Measurements from ENCODE around the gene GDF7.

The GDF7 gene

DNA sequence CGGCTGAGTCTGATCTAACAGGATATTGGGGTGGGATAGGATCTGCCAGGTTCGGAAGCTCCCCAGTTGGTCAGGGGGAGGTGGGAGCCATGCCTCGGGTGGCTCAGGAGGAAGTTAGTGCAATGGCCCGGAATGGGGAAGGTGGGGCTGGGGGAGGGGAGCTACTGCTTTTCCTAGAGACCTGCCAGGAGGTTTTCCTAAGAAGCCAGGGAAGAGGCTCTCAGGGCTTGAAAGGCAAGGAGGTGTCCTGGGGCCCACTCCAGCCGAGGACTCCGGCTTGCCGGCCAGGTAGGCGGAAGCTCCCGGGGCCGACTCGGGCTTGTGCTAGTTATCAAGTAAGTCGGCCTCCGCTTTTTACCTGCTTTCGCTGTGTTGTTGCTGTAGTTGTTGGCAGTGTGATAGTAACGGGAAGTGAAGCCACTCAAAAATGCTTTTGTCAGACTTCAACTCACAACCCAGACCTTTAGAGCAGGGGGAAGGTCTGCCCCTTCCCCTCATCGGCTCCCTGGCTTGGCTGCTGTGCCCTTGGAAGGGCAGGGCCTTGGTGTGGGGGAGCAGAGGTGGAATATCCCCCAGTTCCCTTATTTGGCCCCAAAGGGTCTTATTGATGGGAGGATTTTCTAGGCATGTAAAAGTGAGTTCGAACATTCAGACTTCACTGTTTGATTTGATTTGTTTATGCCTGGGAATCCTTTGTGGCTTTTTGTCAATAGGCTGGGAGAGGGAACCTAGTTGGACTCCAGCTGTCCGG, 5.4 kb downstream of the GDF7 start:
- no peak overlapping the region for H3K4me3 ChIP-seq (ENCODE audit: low read depth, low read length)

DNA sequence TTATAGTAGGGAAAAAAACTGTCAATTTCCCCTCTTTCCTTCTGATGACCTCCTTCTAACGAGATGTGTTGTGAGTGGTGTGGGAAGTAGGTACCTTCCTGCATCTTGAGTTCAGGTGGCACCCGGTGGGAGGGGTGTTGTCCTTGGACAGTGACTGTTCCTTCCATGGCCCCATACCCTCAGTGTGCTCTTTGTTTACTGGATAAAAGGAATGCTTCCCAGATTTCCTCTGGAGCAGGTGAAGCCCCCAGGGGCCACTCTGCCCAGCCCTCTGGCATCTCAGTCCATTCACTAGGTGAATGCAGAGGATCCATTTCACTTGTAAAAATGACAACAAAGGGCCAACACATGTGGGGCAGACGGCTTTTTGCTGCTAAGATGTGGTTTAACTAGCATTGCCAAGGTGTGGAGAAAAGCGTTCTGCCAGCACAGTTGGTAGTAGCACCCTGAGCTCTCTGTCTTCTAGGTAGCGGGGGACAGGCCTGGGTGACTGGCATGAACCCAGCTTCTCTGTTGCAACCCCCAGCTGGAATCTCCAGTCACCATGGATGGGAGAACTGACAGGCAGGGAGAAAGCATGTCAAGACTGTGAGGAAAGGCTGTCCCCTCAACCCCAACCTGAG, 6.9 kb downstream of the GDF7 start:
- H3K4me3 ChIP-seq (ENCODE audit: low read depth, low read length), result no peak overlapping the region

DNA sequence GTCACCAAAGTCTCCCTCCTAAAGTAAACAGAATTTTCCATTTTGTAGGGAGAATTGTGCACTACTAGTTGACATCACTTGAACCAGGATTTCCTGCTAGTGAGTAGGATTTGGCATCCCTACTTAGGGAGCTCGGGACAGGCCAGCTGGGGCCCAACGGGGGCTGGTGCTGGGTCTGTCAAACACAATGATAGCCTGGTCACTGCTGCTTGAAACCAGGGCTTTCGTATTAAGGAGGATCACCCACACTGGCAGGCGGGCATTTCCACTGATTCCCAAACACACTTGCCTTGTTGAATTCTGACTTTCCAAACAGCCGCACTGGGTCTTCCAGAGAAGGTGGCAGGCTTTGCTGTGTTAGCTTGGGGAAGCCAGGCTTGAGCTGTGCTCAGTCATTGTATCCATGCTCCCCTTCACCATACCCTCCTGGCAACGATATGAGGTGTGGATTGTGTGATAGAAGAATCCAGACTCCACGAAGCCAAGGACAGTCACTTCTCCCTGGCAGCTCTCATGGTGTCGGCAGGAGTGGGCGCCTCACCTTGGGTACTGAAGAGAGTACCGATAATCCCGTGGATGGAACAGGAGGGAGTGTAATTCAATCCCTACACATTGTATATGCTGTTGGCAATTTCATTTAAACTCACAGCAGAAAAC, 7.5 kb downstream of the GDF7 start:
- no peak overlapping the region for H3K4me3 ChIP-seq (ENCODE audit: low read depth, low read length)

DNA sequence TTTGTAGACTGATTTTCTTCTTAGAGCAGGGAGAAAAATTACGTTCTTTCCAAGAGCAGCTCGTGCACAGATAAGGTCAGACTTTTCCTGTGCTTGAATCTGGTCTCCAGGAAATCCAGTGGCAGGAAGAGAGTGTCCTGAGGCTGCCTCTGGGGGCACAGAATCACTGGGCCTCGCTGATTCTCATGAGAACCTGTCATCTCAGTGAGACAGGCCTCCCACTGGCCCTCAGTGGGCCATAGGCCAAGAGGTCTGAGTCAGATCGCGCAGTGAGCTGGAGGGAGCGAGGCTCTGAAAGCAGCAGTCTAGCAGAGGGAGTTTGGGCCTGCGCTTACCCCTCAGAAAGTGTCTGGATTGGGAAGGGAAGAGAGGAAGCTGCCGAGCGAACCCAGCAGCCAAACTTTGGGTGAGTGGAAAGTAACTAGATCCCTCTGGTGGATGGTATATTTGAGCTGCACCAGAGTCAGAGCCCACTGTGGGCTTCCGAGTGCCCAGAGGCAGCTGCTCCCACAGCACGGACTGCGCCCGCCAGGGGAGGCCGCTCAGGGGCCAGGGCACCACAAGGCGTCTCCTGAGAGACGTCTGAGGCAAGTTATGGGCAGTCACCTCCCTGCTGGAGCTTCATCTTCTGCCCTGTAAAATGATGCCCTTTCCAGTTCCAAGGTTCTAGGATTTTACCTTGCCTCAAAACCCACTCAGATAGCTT, 8.2 kb downstream of the GDF7 start:
- no peak overlapping the region for H3K4me3 ChIP-seq (ENCODE audit: low read depth, low read length)

DNA sequence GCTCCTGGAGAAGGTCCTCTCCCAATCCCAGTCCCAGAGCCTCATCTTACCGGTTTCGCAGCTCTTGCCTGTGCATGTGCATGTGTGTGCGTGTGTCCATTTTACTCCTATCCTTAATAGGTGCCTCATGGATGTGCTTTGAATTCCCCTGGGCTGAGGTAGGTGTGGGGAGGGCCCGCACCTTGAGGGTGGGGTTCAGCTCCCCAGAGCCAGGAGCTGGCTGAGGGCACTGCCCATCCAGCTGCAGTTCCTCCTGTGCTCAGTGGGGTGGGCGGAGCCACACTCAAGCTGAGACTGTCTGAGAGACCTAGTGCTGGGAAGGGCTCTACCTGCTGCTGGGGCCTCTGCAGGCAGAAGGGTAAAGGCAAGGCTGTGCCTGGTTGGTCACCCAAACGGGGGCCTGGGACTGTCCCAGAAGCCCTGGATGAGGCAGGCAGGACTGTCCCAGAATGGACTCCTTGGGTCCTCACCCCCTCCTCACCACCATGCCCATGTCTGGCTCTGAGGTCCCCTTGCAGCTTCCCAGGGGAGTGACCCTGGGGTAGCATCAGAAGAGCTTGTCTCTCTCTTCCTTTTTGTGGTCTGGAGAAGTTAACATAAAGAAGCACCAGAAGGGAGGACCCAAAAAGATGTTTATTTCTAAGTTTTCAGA, 8.9 kb downstream of the GDF7 start:
- no peak overlapping the region for H3K4me3 ChIP-seq (ENCODE audit: low read depth, low read length)

DNA sequence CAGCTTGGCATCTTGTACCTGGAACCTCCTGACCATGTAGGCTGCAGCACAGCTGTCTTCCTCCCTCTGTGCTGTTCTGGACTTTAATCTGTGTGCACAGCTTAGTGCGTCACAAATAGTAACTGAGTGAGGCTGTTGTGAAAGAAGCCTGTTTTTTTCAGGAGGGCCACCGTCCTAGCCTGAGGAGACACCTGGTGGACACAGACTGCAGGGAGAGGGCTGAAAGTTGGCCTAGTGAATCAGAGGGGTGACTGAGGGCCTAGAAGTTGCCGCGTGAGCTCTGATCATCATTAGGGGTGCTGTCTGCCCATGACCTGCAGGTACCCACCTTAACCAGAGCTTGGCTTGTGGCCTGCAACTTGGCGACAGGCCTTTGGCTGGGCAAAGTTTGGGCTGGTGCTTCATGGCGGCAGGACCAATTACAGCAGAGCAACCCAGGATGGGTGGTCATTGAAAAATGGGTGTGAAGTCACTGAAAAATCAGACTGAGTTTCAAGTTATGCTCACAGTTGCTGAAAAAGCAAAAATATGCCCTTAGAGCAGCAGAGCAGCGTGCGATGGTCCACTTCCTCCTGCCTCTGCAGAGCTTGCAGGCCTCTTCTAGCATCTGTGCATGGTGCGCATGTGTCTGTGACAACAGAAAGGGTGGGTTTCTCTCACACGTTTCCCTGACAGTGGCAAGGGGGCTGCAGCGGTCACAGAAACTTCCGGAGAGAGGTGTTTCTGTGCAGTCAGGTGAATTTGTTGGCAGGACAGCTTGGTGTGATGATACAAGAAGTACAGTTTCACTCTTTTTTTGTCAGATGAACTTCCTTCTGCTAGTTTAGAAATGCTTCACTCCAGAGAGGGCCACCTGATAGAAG, 9.6 kb downstream of the GDF7 start:
- no peak overlapping the region for H3K4me3 ChIP-seq (ENCODE audit: low read depth, low read length)

DNA sequence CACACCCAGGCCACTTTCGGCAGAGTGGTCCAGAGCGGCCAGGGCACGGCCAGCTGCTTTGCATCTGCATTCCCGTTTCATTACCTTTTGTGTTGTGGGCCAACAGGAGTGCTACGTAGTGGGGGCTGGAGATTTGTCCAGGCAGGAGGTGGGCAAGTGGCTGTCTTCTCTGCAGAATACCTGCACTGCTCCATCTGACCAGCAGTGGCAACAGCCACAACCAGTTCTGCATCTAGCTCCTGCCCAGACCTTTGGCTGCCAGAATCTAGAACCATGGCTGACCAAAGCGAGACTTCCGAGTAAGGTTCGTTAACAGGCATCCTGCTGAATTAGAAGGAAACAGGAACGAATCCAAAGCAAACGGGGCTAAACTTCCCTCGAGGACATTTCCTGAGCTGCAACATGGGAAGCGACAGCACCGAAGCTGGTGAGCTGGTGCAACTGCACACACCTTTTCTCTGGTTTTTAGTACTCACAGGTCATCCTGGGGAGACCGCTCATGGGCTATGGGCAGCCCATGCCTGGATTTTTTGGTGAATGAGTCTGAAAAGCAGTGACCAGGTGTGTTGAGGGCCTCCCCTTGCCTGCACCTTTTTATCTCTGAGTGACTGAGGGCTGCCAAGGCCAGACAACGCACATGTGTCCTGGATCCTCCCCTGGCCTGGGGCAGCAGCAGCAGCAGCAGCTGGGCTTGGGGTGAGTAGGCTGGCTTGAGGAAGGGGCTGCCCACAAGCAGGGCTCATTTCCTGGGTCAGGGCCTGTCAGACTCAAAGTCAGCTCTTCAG, 10.5 kb downstream of the GDF7 start:
- no peak overlapping the region for H3K4me3 ChIP-seq (ENCODE audit: low read depth, low read length)

DNA sequence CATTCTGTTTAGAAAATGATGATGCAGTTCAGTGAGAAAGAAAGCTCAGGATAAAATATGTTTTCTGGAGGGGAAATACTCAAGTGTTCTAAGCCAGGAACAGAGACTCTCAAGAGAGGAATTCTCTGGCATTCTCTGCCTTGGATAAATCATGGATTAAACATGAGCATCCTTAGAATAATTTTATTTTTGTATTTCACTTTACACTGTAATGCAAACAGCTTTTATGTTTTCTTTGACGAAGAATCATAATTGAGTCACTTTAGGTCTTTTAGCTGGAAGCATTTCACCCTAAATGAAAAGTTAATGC, 11.1 kb downstream of the GDF7 start:
- no peak overlapping the region for H3K4me3 ChIP-seq (ENCODE audit: low read depth, low read length)

DNA sequence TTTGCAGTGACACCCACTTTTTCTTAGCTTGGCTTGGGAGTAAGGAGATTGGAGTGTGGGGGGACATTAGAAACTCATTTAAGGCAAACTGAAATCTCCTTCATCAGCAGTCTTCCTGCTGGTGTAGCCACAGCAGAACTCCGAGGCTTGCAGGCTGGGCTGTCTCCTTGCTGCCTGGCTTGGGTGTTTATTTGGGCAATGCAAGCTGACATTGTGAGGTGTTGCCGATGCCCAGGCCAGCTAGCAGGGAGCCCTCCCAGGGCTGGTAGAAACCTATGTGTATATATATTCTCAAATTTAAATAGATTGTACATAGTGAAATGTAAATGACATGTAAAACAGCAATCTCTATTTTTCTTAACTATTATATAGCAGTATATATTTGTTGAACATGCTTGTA, 11.8 kb downstream of the GDF7 start:
- no peak overlapping the region for H3K4me3 ChIP-seq (ENCODE audit: low read depth, low read length)

DNA sequence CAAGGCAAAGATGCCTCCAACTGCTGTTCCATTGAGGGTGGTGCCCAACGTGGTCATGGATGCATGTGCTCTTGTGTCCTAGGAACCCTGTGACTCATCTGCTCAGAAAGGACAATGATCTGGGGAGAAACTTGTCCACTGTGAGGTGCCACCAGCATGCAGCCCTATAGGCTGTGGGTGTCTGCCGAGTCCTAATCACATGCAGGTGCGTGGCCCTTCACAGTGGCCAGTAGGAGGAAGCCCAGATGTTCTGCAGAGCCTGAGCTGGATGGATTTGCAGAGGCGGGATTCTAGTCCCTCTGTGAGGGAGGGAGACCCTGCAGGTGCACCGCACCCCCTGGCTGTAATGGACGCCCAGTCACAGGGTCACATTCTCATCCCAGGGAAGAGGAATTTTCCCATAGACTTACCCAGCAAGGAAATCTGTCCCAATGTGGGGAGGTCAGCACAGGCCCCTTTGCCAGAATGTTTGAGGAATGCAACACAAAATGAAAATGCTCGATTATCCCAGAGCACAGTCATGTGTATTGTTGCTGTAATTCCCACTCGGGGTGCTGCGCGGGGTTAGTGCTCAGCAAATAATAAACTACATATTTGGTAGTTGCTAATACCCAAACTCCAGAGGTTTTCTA, 13.9 kb downstream of the GDF7 start:
- no peak overlapping the region for H3K4me3 ChIP-seq (ENCODE audit: low read depth, low read length)

DNA sequence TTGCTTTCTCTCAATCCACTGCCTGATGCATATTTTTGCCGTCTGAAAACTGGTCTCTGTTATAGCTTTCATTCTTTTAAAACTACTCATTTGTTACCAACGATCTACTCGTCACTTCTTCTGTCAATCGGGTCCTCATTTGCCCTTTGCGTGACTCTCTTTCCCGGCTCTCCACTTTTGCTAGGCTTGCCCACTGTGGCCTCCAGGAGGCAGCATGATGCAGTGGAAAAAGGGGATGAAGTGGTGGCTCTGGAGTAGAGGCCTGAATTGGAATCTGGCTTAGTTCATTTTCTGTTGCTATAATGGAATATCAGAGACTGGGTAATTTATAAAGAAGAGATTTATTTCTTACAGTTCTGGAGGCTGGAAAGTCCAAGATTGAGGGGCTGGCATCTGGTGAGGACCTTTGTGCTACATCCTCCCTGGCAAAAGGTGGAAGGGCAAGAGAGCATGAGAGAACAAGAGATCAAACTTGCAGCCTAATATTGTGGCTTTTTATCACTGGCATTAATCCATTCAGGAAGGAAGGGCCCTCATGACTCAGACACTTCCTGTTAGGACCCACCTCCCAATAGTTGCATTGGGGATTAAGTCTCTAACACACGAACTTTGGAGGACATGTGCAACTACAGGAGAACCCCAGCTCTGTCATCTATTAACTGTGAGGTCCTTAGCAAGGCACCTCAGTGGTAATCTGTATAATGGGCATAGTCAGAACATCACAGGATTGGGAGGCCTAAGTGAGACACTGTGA, 15.4 kb downstream of the GDF7 start:
- H3K4me3 ChIP-seq (ENCODE audit: low read depth, low read length), result no peak overlapping the region

DNA sequence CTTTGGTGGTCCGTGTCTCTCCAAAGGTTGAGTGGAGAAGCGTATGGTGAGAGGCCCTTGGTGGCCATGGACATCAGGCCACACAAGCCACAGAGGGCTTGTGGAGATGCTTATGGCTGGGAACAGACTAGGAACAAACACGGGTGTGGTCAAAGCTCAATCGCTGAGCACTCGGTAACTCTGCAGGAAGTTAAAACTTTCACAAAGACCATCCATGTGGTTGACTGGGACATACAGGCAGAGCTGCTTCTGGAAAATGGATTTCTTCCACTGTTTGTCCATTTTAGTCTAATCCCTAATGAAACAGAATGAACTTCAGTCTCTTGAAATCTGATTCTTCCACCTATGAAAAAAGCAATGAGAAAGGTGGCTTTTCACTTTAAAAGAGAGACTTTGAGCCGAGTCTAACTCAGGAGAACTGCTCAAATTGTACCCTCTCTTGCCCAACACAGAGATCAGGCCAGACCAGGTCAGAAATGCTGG, 17.7 kb downstream of the GDF7 start:
- no peak overlapping the region for H3K4me3 ChIP-seq (ENCODE audit: low read depth, low read length)

DNA sequence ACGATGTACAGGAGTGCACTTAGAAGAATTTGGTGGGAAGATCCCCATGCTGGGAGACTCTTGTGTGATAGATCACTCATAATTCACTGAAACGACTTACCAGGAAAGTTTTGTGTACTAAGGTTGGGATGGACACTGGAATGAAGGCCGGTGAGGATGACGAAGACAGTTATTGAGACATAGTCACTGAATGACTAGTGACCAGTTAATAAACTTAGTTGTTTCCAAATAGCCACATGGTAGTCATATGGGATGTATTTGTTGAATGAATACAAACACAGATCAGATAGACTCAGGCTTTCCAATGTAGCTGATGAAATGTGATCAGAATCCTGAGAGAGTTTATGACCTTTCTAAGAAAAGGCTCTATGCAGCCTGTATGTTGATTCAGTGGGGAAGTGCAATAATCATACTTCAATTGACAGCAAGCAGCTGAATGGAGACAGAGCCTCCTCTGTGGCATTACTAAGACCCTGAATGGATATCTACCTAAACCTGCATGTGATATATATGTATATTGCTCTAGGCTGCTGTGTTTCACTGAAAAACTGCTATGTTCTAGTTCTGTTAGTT, 20.4 kb downstream of the GDF7 start:
- no peak overlapping the region for H3K4me3 ChIP-seq (ENCODE audit: low read depth, low read length)

DNA sequence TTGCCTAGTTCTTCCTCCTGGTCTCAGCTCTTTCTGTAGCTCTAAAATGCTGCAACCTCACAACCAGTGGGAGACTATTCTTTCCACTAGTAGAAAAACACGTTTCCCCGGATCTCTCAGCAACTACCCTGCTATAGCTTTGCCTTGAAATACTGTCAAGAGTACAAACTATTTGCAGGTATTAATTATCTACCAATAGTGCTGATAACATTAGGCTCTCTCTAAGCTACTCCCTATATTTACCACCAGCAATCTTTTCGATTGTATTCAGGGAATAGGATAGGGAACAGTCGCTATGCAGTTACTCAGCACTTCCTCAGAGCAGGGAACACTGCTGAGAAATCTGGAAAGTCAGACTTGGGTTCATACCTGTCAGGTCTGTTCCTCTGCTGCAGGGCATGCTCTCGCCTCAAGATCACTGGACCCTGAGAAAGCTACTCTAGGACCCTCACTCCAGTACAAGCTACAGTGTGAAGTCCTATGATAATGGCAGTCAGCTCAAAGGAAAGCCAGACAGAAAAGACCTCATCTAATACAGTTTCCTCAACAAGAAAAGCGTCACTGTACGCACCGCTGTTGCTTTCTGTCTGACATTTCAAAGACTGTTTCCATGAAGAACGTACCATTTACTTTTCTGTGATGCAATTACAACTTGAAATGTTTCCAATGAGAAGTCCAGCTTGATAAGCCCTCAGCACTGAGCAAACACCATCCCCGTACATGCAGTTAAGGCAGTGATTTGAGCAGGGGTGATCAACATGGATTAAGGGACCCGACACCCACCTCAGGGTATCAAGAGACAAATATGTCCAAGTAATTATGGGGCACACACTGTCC, 22.7 kb downstream of the GDF7 start:
- no peak overlapping the region for H3K4me3 ChIP-seq (ENCODE audit: low read depth, low read length)

DNA sequence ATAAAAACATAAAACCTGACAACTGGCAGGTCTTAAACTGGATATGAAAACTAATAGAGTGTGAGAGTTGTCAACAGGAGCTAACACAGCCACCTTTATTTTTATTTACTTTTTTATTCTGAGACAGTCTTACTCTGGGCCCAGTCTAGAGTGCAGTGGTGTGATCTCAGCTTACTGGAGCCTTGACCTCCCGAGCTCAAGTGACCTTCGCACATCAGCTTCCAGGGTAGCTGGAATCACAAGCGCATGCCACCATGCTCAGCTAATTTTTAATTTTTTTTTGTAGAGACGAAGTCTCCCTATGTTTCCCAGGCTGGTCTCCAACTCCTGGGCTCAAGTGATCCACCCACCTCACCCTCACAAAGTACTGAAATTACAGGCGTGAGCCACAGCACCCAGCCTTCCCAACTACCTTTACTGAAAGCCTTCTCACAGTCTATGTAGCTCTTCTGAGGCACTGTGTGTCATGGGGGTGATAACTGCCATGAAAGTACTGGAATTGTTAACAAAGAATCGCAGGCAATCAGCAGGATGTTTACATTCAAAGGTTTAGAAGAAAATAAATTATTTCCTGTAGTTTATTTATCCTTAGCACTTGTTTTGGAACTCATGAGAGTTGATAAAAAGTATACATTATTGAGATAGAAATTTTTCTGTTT, 24.3 kb downstream of the GDF7 start:
- H3K4me3 ChIP-seq (ENCODE audit: low read depth, low read length), result no peak overlapping the region

DNA sequence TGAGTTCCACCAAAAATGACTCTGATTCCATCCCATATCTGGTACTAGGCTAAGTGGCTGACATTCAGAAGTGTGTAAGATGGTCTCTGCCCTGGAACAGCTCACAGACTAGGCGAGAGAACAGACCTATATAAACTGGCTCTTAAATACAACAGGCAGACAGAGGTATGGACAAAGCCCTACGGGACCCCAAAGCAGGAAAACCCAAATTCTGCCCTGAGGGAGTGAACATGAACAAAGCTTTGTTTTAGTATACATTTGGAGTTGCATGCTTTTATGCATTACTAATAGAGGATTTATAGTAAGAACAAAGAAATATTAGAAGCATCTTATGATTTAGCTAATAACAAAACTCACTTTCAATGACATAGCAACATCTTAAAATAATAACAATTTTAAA, 25.1 kb downstream of the GDF7 start:
- H3K4me3 ChIP-seq (ENCODE audit: low read depth, low read length), result no peak overlapping the region

DNA sequence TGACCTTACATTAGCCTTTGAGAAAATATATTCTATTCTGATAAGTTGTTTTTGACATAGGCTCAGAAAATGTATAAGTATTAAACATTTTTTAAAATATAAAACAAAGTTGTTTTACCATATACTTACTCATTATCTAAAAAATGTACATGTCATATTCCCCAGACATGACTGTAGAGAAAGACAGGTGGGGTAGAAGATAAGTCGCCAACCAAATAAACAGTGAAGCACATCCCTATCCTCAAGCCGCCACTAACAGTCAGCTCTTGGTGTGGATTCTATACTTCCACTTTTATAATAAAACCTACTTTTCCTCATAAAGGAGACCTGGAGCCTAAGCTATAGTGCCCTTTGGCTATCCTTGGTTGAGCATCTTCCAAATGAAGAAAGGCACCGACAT, 26.4 kb downstream of the GDF7 start:
- no peak overlapping the region for H3K4me3 ChIP-seq (ENCODE audit: low read depth, low read length)

All from iPS-11a (cell line).